Measurements from ENCODE around the gene GALNT9.

The GALNT9 gene

DNA sequence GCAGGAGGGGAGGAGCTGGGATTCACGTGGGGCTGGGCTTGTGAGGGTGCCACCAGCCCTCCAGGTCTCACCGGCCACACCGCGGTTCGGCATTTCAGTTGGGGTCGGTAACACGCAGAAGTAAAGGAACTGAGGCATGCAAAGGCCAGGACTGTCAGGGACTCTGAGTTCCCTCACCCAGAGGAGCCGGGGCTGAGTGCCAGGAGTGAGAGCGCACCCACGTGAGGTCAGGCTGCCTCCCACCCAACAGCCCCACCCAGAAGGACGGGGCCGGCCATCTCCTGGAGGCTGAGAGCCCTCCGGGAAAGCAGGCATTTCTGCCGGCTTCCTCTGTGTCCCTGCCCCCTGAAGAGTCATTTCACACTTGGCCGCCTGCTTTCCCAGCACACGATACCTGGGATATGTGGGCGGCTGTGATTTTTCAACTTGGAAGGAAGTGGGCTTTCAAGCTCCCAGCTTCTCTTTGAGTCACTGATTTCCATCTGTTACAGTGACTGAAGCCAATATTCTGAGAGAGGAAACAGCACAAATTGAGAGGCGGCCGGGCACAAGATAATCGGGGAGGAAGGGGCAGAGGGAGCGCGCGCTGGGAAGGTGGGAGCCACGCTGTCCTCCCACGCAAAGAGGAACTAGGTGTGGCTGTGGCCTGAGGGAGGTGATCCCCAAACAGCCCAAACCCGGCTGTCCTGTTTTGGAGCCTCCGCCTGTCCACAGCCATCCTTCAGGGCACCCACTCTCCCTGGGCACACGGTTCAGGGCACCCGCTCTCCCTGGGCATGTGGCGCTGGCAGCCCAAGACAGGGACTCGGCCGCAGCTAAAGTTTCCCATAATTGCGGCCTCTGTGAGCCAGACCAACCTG, 19.0 kb downstream of the GALNT9 start:
- H2BK120ac ChIP-seq (ENCODE audit: low read depth, low read length): no peak overlapping the region
- WGBS: 65% methylated on average over 32 of the region's 33 CpGs
- H3K4me2 ChIP-seq (ENCODE audit: low read length, poor library complexity, severe bottlenecking): no peak overlapping the region
- H4K91ac ChIP-seq (ENCODE audit: low read length): no peak overlapping the region
- H4K8ac ChIP-seq (ENCODE audit: low read length): no peak overlapping the region
- no peak overlapping the region for H2BK12ac ChIP-seq (ENCODE audit: low read length in 2 of 2)
- H3K27ac ChIP-seq (ENCODE audit: low read length, poor library complexity, severe bottlenecking): no peak overlapping the region
- H2BK5ac ChIP-seq (ENCODE audit: low read depth, low read length, poor library complexity, severe bottlenecking): no peak overlapping the region
- H3K79me1 ChIP-seq (replicated peaks; ENCODE audit: low read length, poor library complexity, severe bottlenecking): no peaks in the 10 kb centered on the region
- H3K18ac ChIP-seq (ENCODE audit: low read depth in 1 of 2, low read length in 2 of 2): no peak overlapping the region
- peaks cover 0 to 32% of the 10 kb centered on the region in 2 experiments for H3K27me3 ChIP-seq (ENCODE audit: control insufficient read depth in 1 of 2, insufficient read depth in 1 of 2, low read length in 2 of 2)
- no peaks in the 10 kb centered on the region for H3K36me3 ChIP-seq (ENCODE audit: control insufficient read depth in 1 of 2, insufficient read depth in 2 of 2, low read depth in 1 of 2, low read length in 2 of 2)
- no peak overlapping the region for H2AK5ac ChIP-seq (ENCODE audit: low read length, severe bottlenecking)
- no peak overlapping the region for H3K14ac ChIP-seq (ENCODE audit: low read length in 2 of 2)
- no peak overlapping the region for H3K9ac ChIP-seq (ENCODE audit: low read length)
- H2BK15ac ChIP-seq (ENCODE audit: low read depth, poor library complexity, severe bottlenecking): no peak overlapping the region
- no peak for DNase-seq
- no peak overlapping the region for H2AFZ ChIP-seq (ENCODE audit: low read depth, low read length)
- H3K9me3 ChIP-seq (ENCODE audit: control insufficient read depth, low read length): peaks cover 20% of the 10 kb centered on the region
- H3K4me3 ChIP-seq (ENCODE audit: insufficient read depth in 1 of 2, low read depth in 1 of 2, low read length in 2 of 2): no peak overlapping the region
- no peaks in the 10 kb centered on the region for H3K4me1 ChIP-seq (ENCODE audit: control insufficient read depth, insufficient read depth, low read depth, low read length)
- no peak overlapping the region for H3K4ac ChIP-seq (ENCODE audit: low read depth in 1 of 2, low read length in 2 of 2)
- no peak overlapping the region for H3K23ac ChIP-seq (ENCODE audit: low read length in 2 of 2)

GRCh38 chr12:132309596-132310086, 19.7 kb downstream of the GALNT9 start:
- Histone ChIP-seq H2AK5ac (ENCODE audit: low read length, severe bottlenecking) (no peak overlapping the region), H3K79me1 (replicated peaks; ENCODE audit: low read length, poor library complexity, severe bottlenecking) (no peaks in the 10 kb centered on the region), H3K4ac (ENCODE audit: low read depth in 1 of 2, low read length in 2 of 2) (no peak overlapping the region), H3K4me3 (ENCODE audit: insufficient read depth in 1 of 2, low read depth in 1 of 2, low read length in 2 of 2) (no peak overlapping the region), H2BK12ac (ENCODE audit: low read length in 2 of 2) (no peak overlapping the region), H3K23ac (ENCODE audit: low read length in 2 of 2) (no peak overlapping the region), H3K4me2 (ENCODE audit: low read length, poor library complexity, severe bottlenecking) (no peak overlapping the region), H2BK15ac (ENCODE audit: low read depth, poor library complexity, severe bottlenecking) (no peak overlapping the region), H3K9ac (ENCODE audit: low read length) (no peak overlapping the region), H4K8ac (ENCODE audit: low read length) (no peak overlapping the region), H3K14ac (ENCODE audit: low read length in 2 of 2) (no peak overlapping the region), H3K18ac (ENCODE audit: low read depth in 1 of 2, low read length in 2 of 2) (no peak overlapping the region), H3K4me1 (ENCODE audit: control insufficient read depth, insufficient read depth, low read depth, low read length) (no peaks in the 10 kb centered on the region), H4K91ac (ENCODE audit: low read length) (no peak overlapping the region), H3K27me3 (ENCODE audit: control insufficient read depth in 1 of 2, insufficient read depth in 1 of 2, low read length in 2 of 2) (peaks cover 0 to 32% of the 10 kb centered on the region in 2 experiments), H2BK5ac (ENCODE audit: low read depth, low read length, poor library complexity, severe bottlenecking) (no peak overlapping the region), H3K27ac (ENCODE audit: low read length, poor library complexity, severe bottlenecking) (no peak overlapping the region), H2AFZ (ENCODE audit: low read depth, low read length) (no peak overlapping the region), H3K9me3 (ENCODE audit: control insufficient read depth, low read length) (peaks cover 20% of the 10 kb centered on the region), H2BK120ac (ENCODE audit: low read depth, low read length) (no peak overlapping the region), H3K36me3 (ENCODE audit: control insufficient read depth in 1 of 2, insufficient read depth in 2 of 2, low read depth in 1 of 2, low read length in 2 of 2) (no peaks in the 10 kb centered on the region)
- no peak for DNase-seq
- WGBS: 93% methylated on average over 21 of the region's 21 CpGs

GRCh38 chr12:132308853-132309595, 20.4 kb downstream of the GALNT9 start:
- H4K91ac ChIP-seq (ENCODE audit: low read length): no peak overlapping the region
- H2BK120ac ChIP-seq (ENCODE audit: low read depth, low read length): no peak overlapping the region
- no peak overlapping the region for H2BK12ac ChIP-seq (ENCODE audit: low read length in 2 of 2)
- no peaks in the 10 kb centered on the region for H3K79me1 ChIP-seq (replicated peaks; ENCODE audit: low read length, poor library complexity, severe bottlenecking)
- no peak overlapping the region for H2BK15ac ChIP-seq (ENCODE audit: low read depth, poor library complexity, severe bottlenecking)
- no peak overlapping the region for H3K23ac ChIP-seq (ENCODE audit: low read length in 2 of 2)
- H3K18ac ChIP-seq (ENCODE audit: low read depth in 1 of 2, low read length in 2 of 2): no peak overlapping the region
- no peak for DNase-seq
- H3K27me3 ChIP-seq (ENCODE audit: control insufficient read depth in 1 of 2, insufficient read depth in 1 of 2, low read length in 2 of 2): peaks cover 0 to 28% of the 10 kb centered on the region in 2 experiments
- no peak overlapping the region for H3K9ac ChIP-seq (ENCODE audit: low read length)
- H3K4ac ChIP-seq (ENCODE audit: low read depth in 1 of 2, low read length in 2 of 2): no peak overlapping the region
- peaks cover 20% of the 10 kb centered on the region for H3K9me3 ChIP-seq (ENCODE audit: control insufficient read depth, low read length)
- H3K4me3 ChIP-seq (ENCODE audit: insufficient read depth in 1 of 2, low read depth in 1 of 2, low read length in 2 of 2): no peak overlapping the region
- H3K4me2 ChIP-seq (ENCODE audit: low read length, poor library complexity, severe bottlenecking): no peak overlapping the region
- H2AFZ ChIP-seq (ENCODE audit: low read depth, low read length): no peak overlapping the region
- no peak overlapping the region for H4K8ac ChIP-seq (ENCODE audit: low read length)
- H2BK5ac ChIP-seq (ENCODE audit: low read depth, low read length, poor library complexity, severe bottlenecking): no peak overlapping the region
- no peaks in the 10 kb centered on the region for H3K4me1 ChIP-seq (ENCODE audit: control insufficient read depth, insufficient read depth, low read depth, low read length)
- H3K27ac ChIP-seq (ENCODE audit: low read length, poor library complexity, severe bottlenecking): no peak overlapping the region
- no peak overlapping the region for H2AK5ac ChIP-seq (ENCODE audit: low read length, severe bottlenecking)
- no peak overlapping the region for H3K14ac ChIP-seq (ENCODE audit: low read length in 2 of 2)
- WGBS: 89% methylated on average over 31 of the region's 31 CpGs
- H3K36me3 ChIP-seq (ENCODE audit: control insufficient read depth in 1 of 2, insufficient read depth in 2 of 2, low read depth in 1 of 2, low read length in 2 of 2): no peaks in the 10 kb centered on the region
